Measurements from ENCODE around the gene PIGK.

- no peak for TF ChIP-seq EZH2 (IDR thresholded peaks at IDR 0.05; ENCODE audit: low read length)
- TF ChIP-seq, protein P1, sequence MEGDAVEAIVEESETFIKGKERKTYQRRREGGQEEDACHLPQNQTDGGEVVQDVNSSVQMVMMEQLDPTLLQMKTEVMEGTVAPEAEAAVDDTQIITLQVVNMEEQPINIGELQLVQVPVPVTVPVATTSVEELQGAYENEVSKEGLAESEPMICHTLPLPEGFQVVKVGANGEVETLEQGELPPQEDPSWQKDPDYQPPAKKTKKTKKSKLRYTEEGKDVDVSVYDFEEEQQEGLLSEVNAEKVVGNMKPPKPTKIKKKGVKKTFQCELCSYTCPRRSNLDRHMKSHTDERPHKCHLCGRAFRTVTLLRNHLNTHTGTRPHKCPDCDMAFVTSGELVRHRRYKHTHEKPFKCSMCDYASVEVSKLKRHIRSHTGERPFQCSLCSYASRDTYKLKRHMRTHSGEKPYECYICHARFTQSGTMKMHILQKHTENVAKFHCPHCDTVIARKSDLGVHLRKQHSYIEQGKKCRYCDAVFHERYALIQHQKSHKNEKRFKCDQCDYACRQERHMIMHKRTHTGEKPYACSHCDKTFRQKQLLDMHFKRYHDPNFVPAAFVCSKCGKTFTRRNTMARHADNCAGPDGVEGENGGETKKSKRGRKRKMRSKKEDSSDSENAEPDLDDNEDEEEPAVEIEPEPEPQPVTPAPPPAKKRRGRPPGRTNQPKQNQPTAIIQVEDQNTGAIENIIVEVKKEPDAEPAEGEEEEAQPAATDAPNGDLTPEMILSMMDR (optimal IDR thresholded peaks at IDR 0.05 in 1 of 3, IDR thresholded peaks at IDR 0.05 in 1 of 3, conservative IDR thresholded peaks at IDR 0.05 in 1 of 3; ENCODE audit: extremely low read depth in 1 of 3, insufficient read depth in 2 of 3, low read length in 3 of 3): no peak
Observed at GRCh38 chr1:77164434-77164944, 54.7 kb downstream of the PIGK start.

All from keratinocyte (primary cell).